PFSK-1 (cell line): ENCODE results near the gene MAGI1.

Source experiments
- FOXP2 ChIP-seq: optimal IDR thresholded peaks from 2 replicates; pipeline ENCODE3; 2011; ENCODE audit warnings: borderline replicate concordance, control low read depth, inconsistent platforms; ENCODE audit not compliant: insufficient read depth; ENCODE audit errors: extremely low read length, extremely low read depth
- POLR2AphosphoS5 ChIP-seq: IDR thresholded peaks from 2 replicates; pipeline ENCODE4 v1.6.1; 2012; ENCODE audit warnings: low read depth, mild to moderate bottlenecking, control low read depth, low read length, moderate library complexity
- SIN3A ChIP-seq: IDR thresholded peaks from 2 replicates; pipeline ENCODE4 v1.6.1; 2012; ENCODE audit warnings: mild to moderate bottlenecking, low read length, moderate library complexity, borderline replicate concordance; ENCODE audit not compliant: insufficient read depth

GRCh38 chr3:65777050-65777449 is 261.7 kb downstream of the MAGI1 start:
- no peak for TF ChIP-seq SIN3A
- TF ChIP-seq FOXP2 = no peak
- no peak for TF ChIP-seq POLR2AphosphoS5
